ENCODE measurements around the gene ADGRE1. TPM values are rescaled to one million over a fixed set of nuclear protein-coding genes. Genes with fewer than 3 reads are reported as not detected.

ADGRE1 gene
- total RNA-seq, 2 experiments from 2014 or later: 6.0 to 6.5 TPM

DNA sequence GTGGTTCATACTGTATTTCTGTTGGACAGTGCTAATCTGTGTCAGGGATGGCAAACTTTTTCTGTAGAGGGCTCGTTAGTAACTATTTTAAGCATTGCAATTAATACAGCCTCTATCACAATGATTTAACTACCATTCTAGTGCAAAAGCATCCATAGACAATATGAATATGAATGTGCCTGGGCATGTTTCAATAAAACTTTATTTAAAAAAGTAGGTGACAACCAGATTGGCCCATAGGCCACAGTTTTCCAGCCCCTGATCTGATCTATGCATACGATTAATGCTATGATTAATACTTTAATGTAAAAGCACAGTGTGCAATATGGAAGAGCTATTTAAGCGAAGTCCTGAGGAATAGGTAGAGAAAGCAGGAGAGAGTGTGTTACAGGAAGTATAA lies 29.6 kb downstream of the ADGRE1 start:
- Mint-ChIP-seq H3K27me3 (no peaks in the 10 kb centered on the region), H3K9me3 (ENCODE audit: low read depth) (peaks cover 8% of the 10 kb centered on the region), H3K27ac (no peak overlapping the region), H3K4me1 (no peaks in the 10 kb centered on the region), H3K36me3 (ENCODE audit: low read depth) (peaks cover 18% of the 10 kb centered on the region), H3K4me3 (no peak overlapping the region)
- POLR2A ChIA-PET: interaction anchor here (0.6 kb wide), 1 partner anchor 49 kb away, joined by 4 read pairs; no protein-coding TSS in a partner anchor
- DNase-seq: no peak
- CTCF ChIA-PET: interaction anchor here (0.9 kb wide), 1 partner anchor 47 kb away, joined by 5 read pairs; no protein-coding TSS in a partner anchor
- ATAC-seq: no peak
- intact Hi-C loops (cut with DNase I, micrococcal nuclease): no loop called here

DNA sequence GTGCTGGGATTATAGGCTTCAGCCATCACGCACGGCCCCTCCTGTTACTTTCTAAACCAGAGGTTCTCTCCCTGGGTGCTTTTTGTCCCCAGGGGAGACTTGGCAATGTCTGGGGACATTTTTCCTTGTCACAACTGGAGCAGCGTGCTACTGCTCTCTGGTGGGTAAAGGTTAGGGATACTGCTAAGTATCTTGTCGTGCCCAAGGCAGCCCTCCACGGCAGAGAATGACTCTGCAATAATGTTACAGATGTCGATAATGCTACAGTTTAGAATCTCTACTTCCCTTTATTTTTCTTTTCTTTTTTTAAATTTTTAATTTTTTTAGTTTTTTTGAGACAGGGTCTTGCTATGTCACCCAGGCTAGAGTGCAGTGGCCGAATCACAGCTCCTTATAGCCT lies 38.0 kb downstream of the ADGRE1 start:
- H3K27me3 Mint-ChIP-seq: no peaks in the 10 kb centered on the region
- H3K27ac Mint-ChIP-seq: no peak overlapping the region
- no peak for ATAC-seq
- no peak overlapping the region for H3K4me3 Mint-ChIP-seq
- peaks cover 14% of the 10 kb centered on the region for H3K4me1 Mint-ChIP-seq
- ChIA-PET POLR2A (interaction anchor here (0.6 kb wide), 1 partner anchor 320 kb away, joined by 5 read pairs; no protein-coding TSS in a partner anchor), CTCF (interaction anchor here (1.0 kb wide), 1 partner anchor 39 kb away, joined by 4 read pairs; no protein-coding TSS in a partner anchor)
- H3K9me3 Mint-ChIP-seq (ENCODE audit: low read depth): peaks cover 20% of the 10 kb centered on the region
- no peak for DNase-seq
- intact Hi-C loops (cut with DNase I, micrococcal nuclease): no loop called here
- H3K36me3 Mint-ChIP-seq (ENCODE audit: low read depth): peaks cover 21% of the 10 kb centered on the region

DNA sequence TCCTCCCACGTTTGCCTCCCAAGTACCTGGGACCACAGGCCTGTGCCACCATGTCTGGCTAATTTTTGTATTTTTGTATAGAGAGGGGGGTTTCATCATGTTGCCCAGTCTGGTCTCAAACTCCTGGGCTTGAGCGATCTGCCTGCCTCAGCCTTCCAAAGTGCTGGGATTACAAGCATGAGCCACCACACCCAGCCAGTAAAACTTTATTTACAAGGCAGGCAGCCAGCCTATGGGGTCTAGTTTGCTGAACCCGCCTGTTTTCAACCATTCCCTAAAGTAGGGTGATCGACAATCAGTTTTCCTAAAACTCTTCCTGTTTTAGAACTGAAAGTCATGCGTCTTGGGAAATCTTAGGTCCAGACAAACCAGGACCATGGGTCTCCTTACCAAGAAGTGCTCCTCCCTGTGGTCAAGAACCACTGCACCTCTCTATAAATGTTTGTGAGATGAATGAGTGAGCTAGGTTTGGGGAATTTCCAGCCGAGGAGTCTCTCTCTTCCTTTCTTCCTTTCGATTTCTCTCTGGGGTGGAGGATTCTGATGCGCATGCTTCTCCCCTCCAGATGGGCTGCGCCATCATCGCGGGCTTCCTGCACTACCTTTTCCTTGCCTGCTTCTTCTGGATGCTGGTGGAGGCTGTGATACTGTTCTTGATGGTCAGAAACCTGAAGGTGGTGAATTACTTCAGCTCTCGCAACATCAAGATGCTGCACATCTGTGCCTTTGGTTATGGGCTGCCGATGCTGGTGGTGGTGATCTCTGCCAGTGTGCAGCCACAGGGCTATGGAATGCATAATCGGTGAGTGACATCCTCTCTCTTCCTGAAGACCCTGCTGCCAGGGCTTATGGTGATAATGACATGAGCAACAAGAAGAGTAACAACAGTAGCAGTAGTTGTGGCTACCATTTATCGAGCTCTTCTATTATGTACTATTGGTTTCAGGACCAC lies 38.7 kb downstream of the ADGRE1 start:
- ATAC-seq: peak; percentile 75
- H3K27ac Mint-ChIP-seq: peak overlapping the region; percentile 67
- peaks cover 23% of the 10 kb centered on the region for H3K9me3 Mint-ChIP-seq (ENCODE audit: low read depth)
- DNase-seq: peak; percentile 27
- H3K27me3 Mint-ChIP-seq: no peaks in the 10 kb centered on the region
- peak overlapping the region; percentile 6 for H3K4me3 Mint-ChIP-seq
- H3K4me1 Mint-ChIP-seq: peaks cover 14% of the 10 kb centered on the region
- intact Hi-C loops (cut with DNase I, micrococcal nuclease): no loop called here
- H3K36me3 Mint-ChIP-seq (ENCODE audit: low read depth): peaks cover 24% of the 10 kb centered on the region
- CTCF ChIA-PET: interaction anchor here (0.6 to 1.0 kb wide), 2 partner anchors 38 to 939 kb away, joined by 3 to 4 read pairs; no protein-coding TSS in a partner anchor
- POLR2A ChIA-PET: interaction anchor here (0.6 kb wide), 1 partner anchor 321 kb away, joined by 5 read pairs; no protein-coding TSS in a partner anchor

DNA sequence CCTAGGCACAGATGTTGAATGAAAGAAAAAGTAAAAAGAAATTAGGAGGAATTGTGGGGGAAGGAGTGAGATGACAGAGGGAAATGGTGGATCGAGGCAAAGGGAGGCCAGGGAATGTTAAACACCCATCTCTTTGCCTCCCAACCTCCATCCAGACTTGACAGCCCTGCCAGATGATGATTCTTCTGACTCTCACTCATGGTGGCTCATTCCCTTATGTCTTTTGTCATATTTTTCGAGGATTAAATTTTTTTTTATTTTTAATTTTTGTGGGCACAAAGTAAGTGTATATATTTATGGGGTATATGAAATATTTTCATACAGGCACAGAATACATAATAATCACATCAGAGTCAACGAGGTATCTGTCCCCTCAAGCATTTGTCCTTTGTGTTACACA lies 42.8 kb downstream of the ADGRE1 start:
- Mint-ChIP-seq H3K36me3 (ENCODE audit: low read depth) (peaks cover 18% of the 10 kb centered on the region), H3K4me3 (no peak overlapping the region), H3K4me1 (peaks cover 14% of the 10 kb centered on the region), H3K27me3 (no peaks in the 10 kb centered on the region), H3K27ac (no peak overlapping the region), H3K9me3 (ENCODE audit: low read depth) (peaks cover 13% of the 10 kb centered on the region)
- ATAC-seq (no peak), DNase-seq (no peak)
- intact Hi-C loops (cut with DNase I, micrococcal nuclease): no loop called here
- CTCF ChIA-PET: interaction anchor here (1.2 kb wide), 1 partner anchor 34 kb away, joined by 3 read pairs; no protein-coding TSS in a partner anchor
- POLR2A ChIA-PET: no interaction called here

DNA sequence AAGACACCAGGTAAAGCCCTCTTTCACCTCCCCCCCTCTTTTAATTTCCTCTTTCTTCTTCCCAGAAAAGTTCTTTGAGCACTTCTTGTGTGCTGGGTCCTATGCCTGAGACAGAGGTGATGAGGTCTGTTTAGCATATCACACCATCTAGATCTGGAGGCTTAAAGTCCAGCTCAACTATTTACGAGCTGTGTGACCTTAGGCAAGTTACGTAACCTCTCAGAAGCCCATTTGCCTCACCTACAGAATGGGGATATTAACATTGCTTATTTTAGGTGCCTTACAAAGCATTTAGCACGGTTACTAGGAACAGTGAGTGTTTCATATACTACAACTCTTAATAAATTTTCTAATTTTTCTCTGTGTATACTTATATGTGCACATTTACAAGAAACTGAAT lies 47.7 kb downstream of the ADGRE1 start:
- POLR2A ChIA-PET: no interaction called here
- ATAC-seq: no peak
- Mint-ChIP-seq H3K27ac (no peak overlapping the region), H3K36me3 (ENCODE audit: low read depth) (peaks cover 8% of the 10 kb centered on the region), H3K4me1 (no peaks in the 10 kb centered on the region), H3K9me3 (ENCODE audit: low read depth) (peaks cover 7% of the 10 kb centered on the region), H3K27me3 (no peaks in the 10 kb centered on the region), H3K4me3 (no peak overlapping the region)
- intact Hi-C loops (cut with DNase I, micrococcal nuclease): no loop called here
- no peak for DNase-seq
- CTCF ChIA-PET: no interaction called here

DNA sequence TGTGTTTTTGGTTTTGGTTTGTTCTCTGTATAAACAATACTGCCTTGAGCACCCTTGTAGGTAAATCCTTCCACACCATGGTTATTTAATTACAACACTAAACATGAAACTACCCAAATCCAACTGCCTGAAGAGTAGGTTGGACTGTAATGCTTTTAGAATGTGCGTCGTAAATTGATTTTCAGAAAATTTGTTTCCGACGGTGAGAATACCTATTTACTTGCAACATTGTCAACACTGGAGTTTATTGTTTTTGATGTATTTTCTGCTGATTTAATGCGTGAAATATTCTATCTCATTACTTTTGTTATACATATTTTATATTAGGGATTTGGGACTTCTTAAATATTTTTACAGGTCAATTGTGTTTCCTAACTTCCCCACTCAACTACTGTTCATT lies 48.2 kb downstream of the ADGRE1 start:
- intact Hi-C loops (cut with DNase I, micrococcal nuclease): no loop called here
- no peaks in the 10 kb centered on the region for H3K27me3 Mint-ChIP-seq
- POLR2A ChIA-PET: no interaction called here
- no peak overlapping the region for H3K27ac Mint-ChIP-seq
- no peak for ATAC-seq
- peaks cover 6% of the 10 kb centered on the region for H3K9me3 Mint-ChIP-seq (ENCODE audit: low read depth)
- CTCF ChIA-PET: no interaction called here
- no peak overlapping the region for H3K4me3 Mint-ChIP-seq
- DNase-seq: no peak
- H3K4me1 Mint-ChIP-seq: no peaks in the 10 kb centered on the region
- peaks cover 7% of the 10 kb centered on the region for H3K36me3 Mint-ChIP-seq (ENCODE audit: low read depth)

DNA sequence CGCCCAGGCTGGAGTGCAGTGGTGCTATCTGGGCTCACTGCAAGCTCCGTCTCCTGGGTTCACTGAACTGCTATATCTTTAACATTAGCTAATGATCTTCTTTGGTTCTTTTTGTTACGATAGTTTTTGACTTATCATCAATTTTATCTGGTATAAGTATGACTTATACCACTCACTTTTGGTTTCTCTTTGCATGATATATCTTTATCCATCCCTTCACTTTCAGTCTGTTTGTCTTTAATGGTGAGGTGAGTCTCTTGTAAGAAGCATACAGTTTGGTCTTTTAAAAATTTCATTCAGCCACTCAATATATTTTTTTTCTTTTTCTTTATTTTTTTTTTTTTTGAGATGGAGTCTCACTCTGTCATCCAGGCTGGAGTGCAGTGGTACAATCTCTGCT lies 58.4 kb downstream of the ADGRE1 start:
- no peak overlapping the region for H3K4me3 Mint-ChIP-seq
- intact Hi-C loops (cut with DNase I, micrococcal nuclease): loop anchor here in 1 of 2 experiments (2.0 to 10.0 kb wide), 3 partner anchors 53 to 399 kb away; partner anchors contain the start of gene ARHGEF18
- POLR2A ChIA-PET: no interaction called here

DNA sequence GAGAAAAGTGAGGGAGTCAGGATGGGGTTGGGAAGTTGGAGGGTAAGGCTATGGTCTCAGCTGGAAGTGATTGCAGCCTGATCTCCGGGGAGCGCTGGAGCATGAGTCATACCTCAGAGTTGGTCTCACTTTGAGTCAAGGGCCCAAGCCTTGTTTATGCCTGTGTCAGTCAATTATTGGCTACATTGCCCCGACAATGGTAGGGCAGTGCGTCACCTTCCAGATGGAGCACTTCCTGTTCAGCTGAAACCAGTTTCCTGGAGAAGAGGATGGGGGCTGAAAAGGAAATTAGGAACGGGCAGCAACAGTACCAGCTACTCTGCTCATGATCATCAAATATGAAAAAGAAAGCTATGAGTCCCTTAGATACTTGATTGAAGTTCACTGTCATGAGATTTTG lies 60.4 kb downstream of the ADGRE1 start:
- DNase-seq: peak; percentile 80
- H3K9me3 Mint-ChIP-seq (ENCODE audit: low read depth): no peaks in the 10 kb centered on the region
- ChIA-PET CTCF (interaction anchor here (0.7 to 1.5 kb wide), 4 partner anchors 13 to 980 kb away, joined by 3 to 8 read pairs (median 4); no protein-coding TSS in a partner anchor), POLR2A (interaction anchor here (0.7 kb wide), 1 partner anchor 704 kb away, joined by 4 read pairs; no protein-coding TSS in a partner anchor)
- no peaks in the 10 kb centered on the region for H3K27me3 Mint-ChIP-seq
- peak overlapping the region; percentile 18 for H3K4me3 Mint-ChIP-seq
- H3K4me1 Mint-ChIP-seq: peaks cover 18% of the 10 kb centered on the region
- H3K36me3 Mint-ChIP-seq (ENCODE audit: low read depth): no peaks in the 10 kb centered on the region
- intact Hi-C loops (cut with DNase I, micrococcal nuclease): loop anchor here in 1 of 2 experiments (2.0 to 10.0 kb wide), 3 partner anchors 55 to 397 kb away; partner anchors contain the start of gene ARHGEF18
- H3K27ac Mint-ChIP-seq: peak overlapping the region; percentile 55
- peak; percentile 98 for ATAC-seq

More for the DNA sequence above, 58.4 kb downstream of the ADGRE1 start:
- H3K9me3 Mint-ChIP-seq (ENCODE audit: low read depth): no peaks in the 10 kb centered on the region
- H3K27me3 Mint-ChIP-seq: no peaks in the 10 kb centered on the region
- H3K4me1 Mint-ChIP-seq: peaks cover 18% of the 10 kb centered on the region
- H3K27ac Mint-ChIP-seq: no peak overlapping the region
- CTCF ChIA-PET: interaction anchor here (1.0 kb wide), 1 partner anchor 15 kb away, joined by 3 read pairs; no protein-coding TSS in a partner anchor
- ATAC-seq (peak; percentile 71), DNase-seq (no peak)
- H3K36me3 Mint-ChIP-seq (ENCODE audit: low read depth): no peaks in the 10 kb centered on the region

DNA sequence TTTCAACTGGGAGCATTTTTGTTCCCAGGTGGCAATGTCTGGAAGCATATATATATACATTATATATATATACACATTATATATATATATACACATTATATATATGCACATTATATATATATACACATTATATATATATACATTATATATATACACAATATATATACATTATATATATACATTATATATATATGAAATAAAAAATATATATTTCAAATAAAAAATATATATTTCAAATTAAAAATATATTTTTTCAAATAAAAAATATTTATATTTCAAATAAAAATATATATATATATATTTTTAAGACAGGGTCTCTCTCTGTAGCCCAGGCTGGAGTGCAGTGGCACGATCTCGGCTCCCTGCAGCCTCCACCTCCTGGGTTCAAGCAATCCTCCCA lies 61.5 kb downstream of the ADGRE1 start:
- intact Hi-C loops (cut with DNase I, micrococcal nuclease): loop anchor here in 1 of 2 experiments (5.0 to 10.0 kb wide), 2 partner anchors 57 to 396 kb away; partner anchors contain the start of gene ARHGEF18
- Mint-ChIP-seq H3K27ac (no peak overlapping the region), H3K9me3 (ENCODE audit: low read depth) (no peaks in the 10 kb centered on the region), H3K36me3 (ENCODE audit: low read depth) (no peaks in the 10 kb centered on the region), H3K27me3 (no peaks in the 10 kb centered on the region), H3K4me3 (no peak overlapping the region), H3K4me1 (peaks cover 18% of the 10 kb centered on the region)
- ChIA-PET POLR2A (no interaction called here), CTCF (interaction anchor here (1.0 to 1.5 kb wide), 4 partner anchors 12 to 17 kb away, joined by 3 to 5 read pairs (median 4); no protein-coding TSS in a partner anchor)
- ATAC-seq: no peak
- no peak for DNase-seq

DNA sequence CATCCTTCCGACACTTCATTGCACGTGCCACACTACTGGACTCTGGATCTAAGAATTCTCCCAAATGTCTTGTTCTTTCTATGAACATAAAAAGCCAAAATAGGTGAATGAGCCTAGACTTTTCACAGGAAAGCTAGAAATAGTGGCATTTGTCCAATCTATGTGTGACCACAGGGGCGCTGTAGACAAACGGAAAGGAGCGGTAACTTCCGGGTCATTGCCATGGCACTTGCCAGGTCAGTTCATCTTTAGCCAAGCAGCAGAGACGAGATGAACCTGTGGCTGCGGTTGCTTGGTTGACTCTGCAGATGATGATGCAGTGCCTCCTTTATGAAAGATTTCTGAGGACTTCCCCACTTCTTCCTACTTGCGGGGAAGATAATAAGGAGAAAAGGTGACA lies 65.6 kb downstream of the ADGRE1 start:
- ATAC-seq (no peak), DNase-seq (no peak)
- Mint-ChIP-seq H3K27ac (no peak overlapping the region), H3K4me3 (no peak overlapping the region), H3K36me3 (ENCODE audit: low read depth) (no peaks in the 10 kb centered on the region), H3K4me1 (peaks cover 4% of the 10 kb centered on the region), H3K9me3 (ENCODE audit: low read depth) (no peaks in the 10 kb centered on the region), H3K27me3 (no peaks in the 10 kb centered on the region)
- intact Hi-C loops (cut with DNase I, micrococcal nuclease): no loop called here
- POLR2A ChIA-PET: no interaction called here
- CTCF ChIA-PET: interaction anchor here (1.6 to 2.7 kb wide), 2 partner anchors 11 to 12 kb away, joined by 5 to 22 read pairs; no protein-coding TSS in a partner anchor

DNA sequence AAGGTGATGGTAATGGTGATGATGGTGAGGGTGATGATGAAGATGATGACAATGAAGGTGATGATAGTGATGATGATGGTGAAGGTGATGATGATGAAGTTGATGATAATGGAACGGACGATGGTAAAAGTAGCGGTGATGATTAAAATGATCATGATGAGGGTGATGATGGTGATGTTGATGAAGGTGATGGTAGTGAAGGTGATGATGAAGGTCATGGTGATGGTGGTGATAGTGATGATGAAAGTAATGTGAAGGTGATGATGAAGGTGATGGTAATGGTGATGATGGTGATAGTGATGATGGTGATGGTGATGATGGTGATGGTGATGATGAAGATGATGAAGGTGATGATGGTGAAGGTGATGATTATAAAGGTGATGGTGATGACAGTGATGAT lies 67.7 kb downstream of the ADGRE1 start:
- H3K27ac Mint-ChIP-seq: no peak overlapping the region
- H3K9me3 Mint-ChIP-seq (ENCODE audit: low read depth): no peaks in the 10 kb centered on the region
- no peak overlapping the region for H3K4me3 Mint-ChIP-seq
- no peaks in the 10 kb centered on the region for H3K36me3 Mint-ChIP-seq (ENCODE audit: low read depth)
- intact Hi-C loops (cut with DNase I, micrococcal nuclease): no loop called here
- CTCF ChIA-PET: interaction anchor here (0.6 to 2.7 kb wide), 2 partner anchors 9 to 12 kb away, joined by 4 to 22 read pairs; no protein-coding TSS in a partner anchor
- H3K4me1 Mint-ChIP-seq: no peaks in the 10 kb centered on the region
- no peak for ATAC-seq
- no peak for DNase-seq
- H3K27me3 Mint-ChIP-seq: no peaks in the 10 kb centered on the region
- POLR2A ChIA-PET: no interaction called here
